Activated effector memory CD4-positive, alpha-beta T cell treated with anti-CD3 and anti-CD28 coated beads, Interleukin-2, amount 50 U/mL, for 16 hours (primary cell): ENCODE data around the gene CA10.

Experiments
- DNase-seq: peaks from one replicate; pipeline ENCODE4 v3.0.0-alpha.2; 2020

Gene CA10

GRCh38 chr17:51668155-51668962 lies 490.2 kb downstream of the CA10 start:
- DNase-seq = no peak

GRCh38 chr17:51667706-51668083 lies 490.8 kb downstream of the CA10 start:
- DNase-seq = no peak

DNA sequence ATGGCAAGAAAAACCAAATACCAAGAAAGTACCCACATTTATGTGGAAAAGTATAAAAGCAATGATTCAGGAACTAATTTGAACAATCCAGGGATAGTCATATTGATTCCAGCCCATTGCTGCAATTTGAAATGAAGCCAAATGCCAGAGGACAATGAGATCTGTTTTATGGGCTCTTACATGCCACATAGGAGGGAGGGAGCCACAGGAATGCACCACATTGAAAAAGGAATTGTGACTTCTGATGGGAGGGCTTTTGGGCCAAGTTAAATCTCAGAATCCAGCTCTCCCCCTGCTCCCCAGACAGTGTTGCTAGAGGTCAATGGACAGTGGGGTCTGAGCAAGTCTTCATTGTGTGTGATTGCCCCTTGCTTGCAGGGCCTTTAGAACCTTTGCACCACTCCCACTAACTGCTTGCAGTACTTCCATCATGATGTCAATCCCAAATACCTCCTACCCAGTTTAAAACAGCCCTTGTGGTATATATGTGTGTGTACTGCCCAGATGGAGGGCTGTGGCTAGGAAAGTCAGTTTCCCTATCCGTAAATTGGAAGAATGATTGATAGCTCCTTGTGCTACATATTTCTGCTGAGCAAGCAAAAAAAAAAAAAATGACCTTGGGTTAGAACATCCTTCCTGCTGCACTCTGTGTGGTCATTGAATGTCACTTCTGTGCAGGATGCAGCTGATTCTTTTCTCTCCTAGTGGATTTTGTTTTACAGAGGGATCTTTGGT lies 491.4 kb downstream of the CA10 start:
- no peak for DNase-seq

DNA sequence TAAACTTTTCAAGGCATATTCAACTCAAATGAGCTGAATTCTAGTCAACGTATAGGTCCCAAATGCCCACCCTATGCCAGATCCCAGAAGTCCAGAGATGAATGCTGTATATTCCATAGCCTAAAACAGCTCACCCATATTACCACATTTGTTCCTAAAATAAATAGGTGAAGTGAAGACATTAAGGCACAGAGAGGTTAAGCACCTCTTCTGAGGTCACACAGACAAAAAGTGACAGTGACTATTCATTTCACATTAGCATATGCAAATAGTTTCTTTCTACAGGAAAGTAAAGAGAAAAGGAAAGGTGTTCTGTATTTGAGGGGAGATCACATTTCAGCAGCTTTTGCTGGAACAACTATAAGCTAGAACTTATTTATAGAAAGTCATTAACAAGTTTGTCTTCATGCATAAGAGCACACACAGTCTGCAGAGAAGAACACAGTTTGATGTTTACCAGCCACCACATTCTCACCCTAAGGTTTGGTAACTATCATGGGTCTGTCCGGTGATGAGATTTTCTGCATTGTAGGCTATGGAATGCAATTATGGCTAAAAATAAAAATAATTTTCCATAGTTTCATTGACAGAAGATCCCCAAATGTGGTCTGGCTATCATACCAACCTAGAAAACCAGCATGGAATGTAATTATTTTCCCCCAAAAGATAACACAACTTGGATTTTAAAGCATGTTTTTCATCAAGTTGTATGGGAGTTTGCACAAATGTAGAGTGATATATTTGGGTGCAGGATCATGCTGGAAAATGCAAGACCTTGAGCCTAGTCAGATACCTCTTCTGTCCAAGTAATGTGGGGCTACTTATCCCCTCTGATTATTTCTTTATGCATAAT lies 496.1 kb downstream of the CA10 start:
- DNase-seq = no peak

DNA sequence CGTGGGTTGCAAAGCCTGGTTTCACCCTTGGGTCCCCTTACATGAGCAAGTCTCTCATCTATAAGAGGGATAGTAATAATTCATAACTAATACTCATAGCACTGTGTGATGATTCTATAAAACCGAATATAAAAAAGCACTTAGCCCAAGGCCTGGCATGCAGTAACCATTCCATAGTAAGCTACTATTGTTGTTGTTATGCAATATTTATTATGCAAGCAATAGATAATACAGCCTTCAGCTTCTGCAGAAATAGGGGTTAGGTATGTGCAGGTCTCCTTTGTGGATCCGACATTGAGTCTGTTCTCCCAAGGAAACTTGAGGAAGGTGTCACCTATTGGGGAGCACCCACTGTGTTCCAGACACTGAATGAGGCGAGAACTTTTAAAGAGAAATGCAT lies 497.1 kb downstream of the CA10 start:
- no peak for DNase-seq

- DNase-seq = no peak
Observed at GRCh38 chr17:51660266-51660665, 498.2 kb downstream of the CA10 start.

DNA sequence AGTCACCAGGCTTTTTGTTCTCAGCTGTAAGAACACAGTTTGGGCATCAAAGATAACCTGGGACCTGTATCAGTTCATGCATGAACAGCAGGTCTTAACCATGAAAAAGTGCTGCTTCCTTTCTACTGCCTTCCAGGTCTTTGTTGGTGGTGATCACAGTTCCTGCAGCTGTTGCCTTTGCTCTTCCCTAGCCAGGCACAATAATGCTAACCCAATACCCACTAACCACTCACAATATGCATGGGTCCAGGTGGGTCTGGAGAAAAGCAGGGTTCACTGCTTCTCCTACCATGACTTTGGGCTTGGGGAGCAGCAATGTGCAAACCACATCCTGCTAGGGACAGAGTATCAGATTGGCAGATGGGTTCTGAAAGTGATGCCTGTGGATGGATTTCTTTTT lies 501.3 kb downstream of the CA10 start:
- DNase-seq = no peak

- no peak for DNase-seq
Observed at GRCh38 chr17:51653878-51654277, 504.6 kb downstream of the CA10 start.

GRCh38 chr17:51652529-51652928 lies 506.0 kb downstream of the CA10 start:
- DNase-seq = no peak

GRCh38 chr17:51651513-51652298 lies 506.8 kb downstream of the CA10 start:
- DNase-seq = no peak

DNA sequence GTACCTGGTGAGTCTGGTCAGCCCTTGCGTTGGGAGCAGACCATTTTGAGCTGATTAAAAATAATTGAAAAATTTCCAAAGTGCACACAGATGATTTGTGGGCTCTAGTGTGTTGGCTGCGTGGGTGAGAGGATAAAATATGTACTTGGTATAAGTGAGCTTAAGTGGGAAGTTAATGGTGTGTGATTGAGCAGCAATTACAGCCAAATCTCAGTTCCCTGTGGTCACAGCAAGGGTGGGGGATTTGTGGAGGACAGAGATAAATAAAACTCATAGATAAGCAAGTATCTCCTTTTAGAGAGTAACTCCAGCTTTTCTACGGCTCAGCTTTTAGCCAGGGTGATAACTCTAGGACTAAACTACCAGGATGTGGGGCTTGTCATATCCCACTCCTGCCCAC lies 507.7 kb downstream of the CA10 start:
- DNase-seq = no peak

GRCh38 chr17:51650202-51650601 lies 508.3 kb downstream of the CA10 start:
- DNase-seq = no peak

DNA sequence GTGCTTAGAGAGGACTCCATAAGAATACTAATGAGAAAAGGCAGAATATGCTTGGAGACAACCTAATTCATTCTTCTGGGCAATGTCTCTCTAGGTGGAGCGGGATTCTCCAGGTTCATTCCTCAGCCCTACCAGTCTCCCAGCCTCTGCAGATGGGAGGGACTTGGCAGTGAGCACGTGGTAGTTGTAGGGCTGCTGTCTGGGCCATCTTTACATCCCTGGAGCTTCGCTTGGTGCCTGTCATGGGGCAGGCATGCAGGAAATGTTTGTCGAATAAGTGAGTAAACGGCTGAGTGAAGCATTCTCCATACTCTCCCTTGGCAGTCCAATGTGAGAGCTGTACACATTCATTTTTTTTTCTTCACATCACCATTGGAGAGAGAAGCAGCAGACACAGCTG lies 510.7 kb downstream of the CA10 start:
- DNase-seq = no peak

DNA sequence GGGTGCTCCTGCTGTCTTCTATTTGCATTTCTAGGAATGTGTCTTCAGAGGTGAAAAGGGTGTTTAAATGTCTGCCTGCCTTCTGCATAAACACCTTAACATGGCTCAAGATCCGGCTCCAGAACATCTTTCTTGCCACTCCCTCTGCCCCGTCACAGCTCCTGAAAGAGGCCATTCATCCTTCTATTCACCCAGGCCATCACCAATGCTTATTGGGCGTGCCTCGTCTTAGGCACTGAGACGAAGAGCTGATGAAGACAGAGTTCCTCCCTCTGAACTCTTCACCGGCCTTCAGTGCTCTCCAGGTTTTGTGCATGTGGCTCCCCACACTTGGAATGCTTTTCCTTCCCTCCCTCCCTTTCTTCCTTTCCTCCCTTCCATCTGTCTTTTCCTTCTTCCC lies 511.4 kb downstream of the CA10 start:
- no peak for DNase-seq

DNA sequence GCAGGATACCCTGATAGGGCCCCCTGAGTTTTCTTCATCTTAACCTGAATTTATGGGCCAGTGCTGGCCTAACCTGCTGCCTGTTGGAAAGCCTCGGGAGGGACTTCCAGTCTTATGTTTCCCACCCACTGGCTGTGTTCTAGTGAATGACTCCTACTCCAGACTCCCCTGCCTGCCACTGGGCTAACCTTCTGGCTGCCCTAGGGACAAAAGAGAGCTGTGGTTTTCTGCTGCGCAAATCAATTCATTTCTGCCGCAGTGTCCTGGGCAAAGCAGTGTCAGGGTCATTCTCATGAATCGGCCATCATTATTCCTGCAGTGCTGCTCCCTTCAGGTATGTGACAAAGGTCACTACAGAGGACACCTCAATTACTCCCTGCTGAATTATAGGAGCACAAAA lies 512.0 kb downstream of the CA10 start:
- no peak for DNase-seq

DNA sequence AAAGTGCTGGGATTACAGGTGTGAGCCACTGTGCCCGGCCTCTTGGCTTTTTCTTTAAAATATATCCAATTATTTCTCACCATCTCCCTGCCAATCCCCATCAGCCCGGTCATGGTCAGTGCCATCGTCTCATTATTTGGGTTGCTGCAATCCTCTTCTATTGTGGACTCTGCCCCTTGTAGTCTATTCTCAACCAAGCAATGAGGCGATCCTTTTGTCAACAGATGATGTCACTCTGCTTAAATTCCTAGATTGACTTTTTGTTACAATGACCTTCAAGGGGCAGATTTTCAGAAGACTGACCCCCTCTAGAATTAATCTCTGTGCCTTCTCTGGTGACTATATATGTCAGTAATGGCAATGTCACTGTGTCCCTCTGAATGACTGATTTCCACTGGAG lies 513.5 kb downstream of the CA10 start:
- DNase-seq = no peak

DNA sequence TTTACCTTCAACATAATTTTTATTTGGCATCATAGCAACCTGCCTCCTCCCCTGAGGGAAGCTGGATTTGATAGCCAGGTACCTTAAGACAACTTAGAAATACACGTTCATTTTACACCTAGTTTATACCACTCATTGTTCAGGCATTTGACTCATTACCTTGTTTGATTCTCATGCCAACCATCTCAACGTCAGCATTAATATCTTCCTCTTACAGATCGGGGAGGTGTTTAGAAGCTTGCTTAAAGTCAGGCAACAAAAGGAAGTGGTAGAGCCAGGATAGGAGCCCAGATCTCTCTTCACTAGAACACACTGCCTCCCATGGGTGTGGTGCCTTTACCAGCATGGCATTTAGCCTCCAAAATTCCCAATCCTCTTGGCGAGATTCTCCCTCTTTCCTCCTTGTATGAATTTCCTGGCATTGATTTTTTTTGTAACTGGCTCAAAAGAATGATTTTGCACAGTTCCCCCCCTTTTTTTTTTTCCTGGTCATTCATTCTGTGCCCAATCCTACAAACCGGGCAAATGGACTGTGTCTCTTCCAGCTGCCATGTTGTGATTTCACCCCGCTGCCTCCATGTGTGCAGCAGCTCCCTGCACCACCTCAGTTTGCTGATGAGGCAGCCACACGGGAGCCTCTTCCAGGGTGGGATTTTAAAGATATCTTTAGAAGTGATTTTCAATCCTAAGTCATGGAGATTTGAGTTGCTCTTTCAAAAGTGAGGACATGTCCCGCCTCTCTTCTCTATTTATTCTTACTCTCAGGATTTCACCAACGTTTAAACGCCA lies 514.6 kb downstream of the CA10 start:
- DNase-seq = no peak

DNA sequence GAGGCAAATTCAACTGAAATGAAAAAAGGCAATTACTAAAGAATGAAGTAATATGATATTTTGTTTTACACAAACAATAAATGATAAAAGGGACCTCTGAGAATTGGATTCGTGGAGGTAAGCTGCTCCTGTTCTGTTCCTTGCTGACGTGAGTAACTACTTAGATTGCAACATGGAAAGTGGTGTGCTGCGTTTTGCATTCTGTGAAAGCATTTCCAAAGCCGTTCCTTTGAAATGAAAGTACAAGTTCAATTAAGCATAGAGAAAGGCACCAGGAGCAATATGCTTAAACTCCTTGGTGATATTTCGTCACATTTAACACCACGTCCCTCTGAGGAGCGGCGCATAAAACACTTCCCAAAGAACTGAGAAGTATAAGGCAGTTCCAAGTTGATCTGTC lies 516.5 kb downstream of the CA10 start:
- DNase-seq = no peak

GRCh38 chr17:51640108-51640622 lies 518.3 kb downstream of the CA10 start:
- DNase-seq = no peak

DNA sequence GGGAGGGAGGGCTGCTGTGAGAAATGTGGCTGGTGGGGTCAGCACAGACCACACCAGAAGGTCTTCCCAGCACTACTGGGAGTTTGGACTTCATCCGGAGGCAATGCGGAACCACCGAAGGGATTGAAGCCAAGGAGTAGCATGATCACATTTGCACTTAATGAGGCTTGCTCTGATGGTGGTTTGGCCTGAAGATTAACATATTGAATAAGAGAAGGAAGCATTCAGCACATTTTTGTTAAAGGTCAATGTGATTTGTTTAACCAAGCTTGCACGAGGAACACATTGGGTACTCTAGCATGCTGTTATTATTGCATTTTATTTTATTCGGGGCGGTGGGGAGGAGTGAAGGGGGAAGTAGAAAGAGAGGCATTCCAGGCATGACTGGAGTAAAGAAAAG lies 519.5 kb downstream of the CA10 start:
- no peak for DNase-seq

- DNase-seq = no peak
Observed at GRCh38 chr17:51636291-51636690, 522.2 kb downstream of the CA10 start.
